M059J (cell line): ENCODE measurements around the gene KLF17. TPM values are rescaled to one million over a fixed set of nuclear protein-coding genes. Genes with fewer than 3 reads are reported as not detected.

Experiments used
- DNase-seq: peaks from one replicate; pipeline ENCODE4 v3.0.0-alpha.2; 2012; ENCODE audit warnings: low read depth
- total RNA-seq: library from RNA; depleted of rRNA; stranded (reverse); fragments of >200 nt; shearing (Covaris generic); gene quantifications from 2 replicates; pipeline ENCODE4 v1.2.3, GENCODE V29; 2014; rRNA removed

Gene KLF17
- total RNA-seq, 1 experiment from 2014 or later: 0.64 TPM

- DNase-seq: no peak
Observed at GRCh38 chr1:44152692-44153091, 34.1 kb downstream of the KLF17 start.

- DNase-seq: peak; percentile 54
Observed at GRCh38 chr1:44154049-44154448, 35.4 kb downstream of the KLF17 start.

GRCh38 chr1:44157903-44158302, 39.3 kb downstream of the KLF17 start:
- no peak for DNase-seq

GRCh38 chr1:44158871-44159270, 40.2 kb downstream of the KLF17 start:
- no peak for DNase-seq

GRCh38 chr1:44161546-44161945, 42.9 kb downstream of the KLF17 start:
- DNase-seq: no peak

- no peak for DNase-seq
Observed at GRCh38 chr1:44168520-44169098, 50.0 kb downstream of the KLF17 start.

- DNase-seq: peak; percentile 38
Observed at GRCh38 chr1:44170281-44170823, 51.7 kb downstream of the KLF17 start.

GRCh38 chr1:44174630-44175029, 56.0 kb downstream of the KLF17 start:
- DNase-seq: no peak

Other genes with a start within 250 kb of the KLF17 start
- 4.0 and 4.4 TPM in 2 replicates for gene ARTN, start 185.0 kb upstream of the KLF17 start, total RNA-seq
- gene IPO13, start 171.9 kb upstream of the KLF17 start, total RNA-seq: 15.3 and 26.5 TPM in 2 replicates
- gene DPH2, start 148.8 kb upstream of the KLF17 start, total RNA-seq: 28.1 and 33.9 TPM in 2 replicates
- gene ATP6V0B, start 143.9 kb upstream of the KLF17 start, total RNA-seq: 242 and 249 TPM in 2 replicates
- gene B4GALT2, start 139.6 kb upstream of the KLF17 start, total RNA-seq: 99.4 and 111 TPM in 2 replicates
- gene CCDC24, start 127.2 kb upstream of the KLF17 start, total RNA-seq: 10.6 and 11.1 TPM in 2 replicates
- 2.1 and 5.1 TPM in 2 replicates for gene SLC6A9, start 87.4 kb upstream of the KLF17 start, total RNA-seq
- gene KLF18, start 22.8 kb downstream of the KLF17 start, total RNA-seq: not detected in 2 replicates
- 13.7 and 29.3 TPM in 2 replicates for gene DMAP1, start 94.7 kb downstream of the KLF17 start, total RNA-seq
- gene ERI3, start 236.4 kb downstream of the KLF17 start, total RNA-seq: 83.0 and 87.6 TPM in 2 replicates